Thymus (tissue), 11 donors: ENCODE data around the gene C13orf46. TPM values are rescaled to one million over a fixed set of nuclear protein-coding genes. Genes with fewer than 3 reads are reported as not detected.

Experiments used
- DNase-seq, 9 donors: peaks; one replicate each; pipeline ENCODE4 v3.0.0-alpha.2; 2013; ENCODE audit warnings: low spot score in 9 of 9, low read depth in 6 of 9, missing footprints in 1 of 9
- H3K27ac ChIP-seq, 2 donors: one replicate each; pipeline ENCODE4 v1.5.1; 2013; ENCODE audit warnings: control low read depth in 1 of 2, low read depth in 1 of 2, low read length in 1 of 2, mild to moderate bottlenecking in 1 of 2, moderate library complexity in 1 of 2
- H3K27me3 ChIP-seq, 2 donors: one replicate each; pipeline ENCODE4 v1.5.1; 2013; ENCODE audit warnings: low read length in 1 of 2; ENCODE audit not compliant: control insufficient read depth in 2 of 2, insufficient read depth in 1 of 2
- H3K36me3 ChIP-seq, 2 donors: one replicate each; pipeline ENCODE4 v1.5.1; 2013; ENCODE audit warnings: low read length in 1 of 2, mild to moderate bottlenecking in 1 of 2, moderate library complexity in 1 of 2; ENCODE audit not compliant: control insufficient read depth in 2 of 2, insufficient read depth in 2 of 2
- H3K4me1 ChIP-seq, 2 donors: one replicate each; pipeline ENCODE4 v1.5.1; 2013; ENCODE audit warnings: low read length in 2 of 2; ENCODE audit not compliant: control insufficient read depth in 2 of 2, insufficient read depth in 2 of 2
- H3K4me3 ChIP-seq, 2 donors: one replicate each; pipeline ENCODE4 v1.5.1; 2013; ENCODE audit warnings: low read length in 2 of 2, control low read depth in 1 of 2, mild to moderate bottlenecking in 1 of 2
- H3K9me3 ChIP-seq, 2 donors: one replicate each; pipeline ENCODE4 v1.5.1; 2013; ENCODE audit warnings: low read length in 1 of 2, mild to moderate bottlenecking in 1 of 2; ENCODE audit not compliant: control insufficient read depth in 2 of 2, insufficient read depth in 1 of 2
- WGBS: extraction: QIAGEN DNeasy Blood & Tissue Kit; methylation state at CpG from one replicate; pipeline ENCODE4 v1.1.7; 2013; 5-methylcytosine and 5-hydroxymethylcytosine counted together
- polyA plus RNA-seq: library from polyadenylated mRNA; stranded (reverse); fragments of 200-250 nt; gene quantifications from one replicate; pipeline ENCODE4 v1.2.3, GENCODE V29; 2013
- total RNA-seq: library from RNA; stranded (reverse); fragments of 120-200 nt; gene quantifications from one replicate; pipeline ENCODE4 v1.2.4, GENCODE V29; 2013
- donor health status: healthy.

The C13orf46 gene
- total and polyA plus RNA-seq, 2 donors = 0.05 to 1.1 TPM

DNA sequence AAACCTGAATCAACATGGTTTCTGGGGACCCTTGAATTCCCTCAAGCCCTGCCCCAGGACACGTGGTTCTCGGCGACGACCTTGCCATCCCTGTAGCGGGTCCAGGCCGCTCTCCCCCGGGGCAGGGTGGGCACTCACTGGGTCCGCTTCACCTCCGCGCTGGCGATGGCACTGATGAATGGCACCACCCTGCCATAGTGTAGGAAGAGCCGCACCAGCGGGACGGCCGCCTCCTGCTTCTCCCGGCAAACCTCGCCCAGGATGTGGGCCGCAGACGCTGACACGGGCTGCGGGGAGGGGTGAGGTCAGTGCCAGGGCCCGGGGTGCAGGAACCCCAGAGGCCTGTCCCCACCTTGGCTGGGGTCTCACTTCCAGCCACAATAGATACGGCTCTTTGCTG, 44.1 kb upstream of the C13orf46 start:
- 96% methylated on average over 23 of the region's 23 CpGs for WGBS
- Histone ChIP-seq H3K4me1 (no peaks in the 10 kb centered on the region), H3K27me3 (no peaks in the 10 kb centered on the region), H3K27ac (no peak overlapping the region), H3K9me3 (no peaks in the 10 kb centered on the region), H3K4me3 (no peak overlapping the region), H3K36me3 (peaks cover 48 to 75% of the 10 kb centered on the region in 2 donors)
- DNase-seq = no peak

DNA sequence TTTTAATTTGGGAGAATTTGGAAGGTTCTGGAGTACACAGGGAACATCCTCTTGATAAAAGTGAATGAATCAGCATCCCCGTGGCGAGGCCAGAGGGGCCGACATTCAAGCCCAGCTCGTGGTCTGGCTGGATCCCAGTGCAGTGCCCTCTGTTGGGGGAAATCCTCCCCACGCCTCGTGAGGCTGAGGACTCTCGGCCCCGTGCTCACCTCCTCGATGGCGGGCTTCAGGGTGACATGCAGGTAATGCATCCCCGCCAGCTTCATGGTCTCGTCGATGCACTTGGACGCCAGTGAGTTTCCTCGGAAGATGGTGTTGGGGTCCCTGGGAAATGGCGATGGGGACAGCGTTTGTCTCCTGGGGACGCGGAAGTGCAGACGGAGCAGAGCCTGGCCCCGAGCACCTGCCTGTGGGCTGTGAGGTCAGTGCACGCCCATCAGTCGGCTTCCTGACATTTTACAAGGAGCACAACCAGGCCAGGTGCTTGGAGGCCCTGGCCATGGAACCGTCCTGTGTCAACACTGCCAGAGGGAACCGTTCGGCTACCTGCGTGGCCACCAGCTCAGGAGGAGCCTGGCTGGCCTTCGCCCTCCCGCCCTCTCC, 43.3 kb upstream of the C13orf46 start:
- Histone ChIP-seq H3K4me3 (no peak overlapping the region), H3K9me3 (peaks cover 0 to 1% of the 10 kb centered on the region in 2 donors), H3K4me1 (no peaks in the 10 kb centered on the region), H3K27ac (no peak overlapping the region), H3K36me3 (peaks cover 51 to 74% of the 10 kb centered on the region in 2 donors), H3K27me3 (no peaks in the 10 kb centered on the region)
- DNase-seq = no peak
- 91% methylated on average over 29 of the region's 29 CpGs for WGBS

- no peak for DNase-seq
- peaks cover 50 to 71% of the 10 kb centered on the region in 2 donors for H3K36me3 ChIP-seq
Measured at GRCh38 chr13:114016321-114017027, 42.6 kb upstream of the C13orf46 start.

GRCh38 chr13:114015969-114016295, 42.1 kb upstream of the C13orf46 start:
- WGBS = 91% methylated on average over 11 of the region's 11 CpGs
- no peaks in the 10 kb centered on the region for H3K4me1 ChIP-seq
- no peak overlapping the region for H3K27ac ChIP-seq
- peaks cover 2 to 5% of the 10 kb centered on the region in 2 donors for H3K9me3 ChIP-seq
- no peaks in the 10 kb centered on the region for H3K27me3 ChIP-seq
- DNase-seq = no peak
- peaks cover 50 to 71% of the 10 kb centered on the region in 2 donors for H3K36me3 ChIP-seq
- H3K4me3 ChIP-seq = no peak overlapping the region

More at GRCh38 chr13:114016321-114017027, 42.6 kb upstream of the C13orf46 start:
- 98% methylated on average over 30 of the region's 30 CpGs for WGBS
- H3K27me3 ChIP-seq = no peaks in the 10 kb centered on the region
- no peak overlapping the region for H3K4me3 ChIP-seq
- no peak overlapping the region for H3K27ac ChIP-seq
- H3K9me3 ChIP-seq = peaks cover 2 to 4% of the 10 kb centered on the region in 2 donors
- no peaks in the 10 kb centered on the region for H3K4me1 ChIP-seq

DNA sequence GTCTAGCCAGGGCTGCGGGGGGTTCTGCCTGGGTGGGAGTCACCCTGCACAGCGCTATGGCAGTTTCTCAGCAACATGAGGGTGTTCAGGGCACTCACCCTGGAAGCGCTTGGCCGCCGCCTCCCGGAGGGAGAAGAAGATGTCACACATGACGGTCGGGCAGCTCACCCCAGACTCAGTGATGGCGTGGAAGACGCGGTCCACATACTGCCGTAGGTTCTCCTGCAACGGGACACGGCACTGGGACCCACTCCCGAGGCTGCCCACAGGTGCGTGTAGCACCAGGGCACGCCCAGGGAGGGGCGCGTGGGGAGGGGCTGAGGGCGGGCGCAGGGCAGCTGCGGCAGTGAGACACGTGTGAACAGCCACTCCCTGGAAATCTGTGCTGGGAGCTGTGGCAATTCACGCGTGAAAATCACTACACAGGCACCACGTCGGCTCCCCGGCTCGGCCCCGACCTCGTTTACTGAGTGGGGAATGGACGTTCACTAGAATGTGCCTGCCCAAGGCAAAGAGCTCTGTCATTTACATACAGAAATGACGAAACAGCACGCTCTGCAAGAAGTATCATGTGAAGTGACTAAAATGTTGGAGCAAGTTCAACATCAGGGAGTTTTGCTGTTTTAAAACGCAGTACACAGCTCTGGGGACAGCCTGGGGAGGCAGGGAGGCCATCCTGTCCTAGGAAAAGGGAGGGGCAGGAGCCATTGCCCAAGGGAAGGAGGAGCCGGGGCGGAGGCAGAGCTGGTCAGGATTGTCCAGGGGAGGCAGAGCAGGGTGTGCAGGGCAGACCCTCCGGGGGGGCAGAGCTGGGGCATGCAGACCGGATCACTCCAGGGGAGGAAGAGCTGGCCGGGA, 41.5 kb upstream of the C13orf46 start:
- WGBS = 95% methylated on average over 40 of the region's 40 CpGs
- Histone ChIP-seq H3K9me3 (peaks cover 2 to 8% of the 10 kb centered on the region in 2 donors), H3K36me3 (peaks cover 48 to 69% of the 10 kb centered on the region in 2 donors), H3K27me3 (no peaks in the 10 kb centered on the region), H3K4me3 (no peak overlapping the region), H3K27ac (no peak overlapping the region), H3K4me1 (no peaks in the 10 kb centered on the region)
- DNase-seq = no peak

DNA sequence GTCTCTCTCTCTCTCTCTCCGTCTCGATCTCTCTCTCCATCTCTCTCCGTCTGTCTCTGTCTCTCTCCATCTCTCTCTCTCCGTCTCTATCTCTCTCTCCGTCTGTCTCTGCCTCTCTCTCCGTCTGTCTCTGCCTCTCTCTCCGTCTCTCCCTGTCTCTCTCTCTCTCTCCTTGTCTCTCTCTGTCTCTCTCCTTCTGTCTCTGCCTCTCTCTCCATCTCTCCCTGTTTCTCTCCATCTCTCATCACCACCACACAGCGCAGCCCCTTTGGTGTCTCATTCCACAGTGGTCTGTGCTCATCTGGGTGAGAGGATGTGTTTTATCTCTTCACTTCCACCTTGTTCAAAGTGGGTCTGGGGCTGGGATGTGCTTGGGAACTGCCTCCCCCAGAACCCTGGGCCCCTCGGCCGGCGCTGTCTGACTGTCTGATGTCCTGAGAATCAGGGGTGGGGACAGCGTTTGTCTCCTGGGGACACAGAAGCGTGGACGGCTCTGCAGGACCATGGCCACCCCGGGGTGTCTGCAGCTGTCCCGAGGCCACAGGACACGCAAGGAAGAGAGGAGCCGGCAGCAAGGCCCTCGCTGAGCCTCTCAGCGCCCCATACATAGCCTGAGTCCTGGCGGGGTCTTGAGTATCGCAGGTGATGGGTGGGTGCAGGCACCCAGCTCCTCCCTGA, 40.2 kb upstream of the C13orf46 start:
- no peaks in the 10 kb centered on the region for H3K27me3 ChIP-seq
- H3K4me1 ChIP-seq = no peaks in the 10 kb centered on the region
- no peak for DNase-seq
- H3K9me3 ChIP-seq = peaks cover 2 to 8% of the 10 kb centered on the region in 2 donors
- WGBS = 96% methylated on average over 22 of the region's 22 CpGs
- H3K4me3 ChIP-seq = no peak overlapping the region
- peaks cover 57 to 73% of the 10 kb centered on the region in 2 donors for H3K36me3 ChIP-seq
- no peak overlapping the region for H3K27ac ChIP-seq

GRCh38 chr13:114013336-114013735, 39.5 kb upstream of the C13orf46 start:
- Histone ChIP-seq H3K4me1 (no peaks in the 10 kb centered on the region), H3K4me3 (no peak overlapping the region), H3K27ac (no peak overlapping the region), H3K27me3 (no peaks in the 10 kb centered on the region), H3K9me3 (peaks cover 2 to 8% of the 10 kb centered on the region in 2 donors), H3K36me3 (peaks cover 60 to 70% of the 10 kb centered on the region in 2 donors)
- no peak for DNase-seq
- WGBS = 74% methylated on average over 4 of the region's 4 CpGs

DNA sequence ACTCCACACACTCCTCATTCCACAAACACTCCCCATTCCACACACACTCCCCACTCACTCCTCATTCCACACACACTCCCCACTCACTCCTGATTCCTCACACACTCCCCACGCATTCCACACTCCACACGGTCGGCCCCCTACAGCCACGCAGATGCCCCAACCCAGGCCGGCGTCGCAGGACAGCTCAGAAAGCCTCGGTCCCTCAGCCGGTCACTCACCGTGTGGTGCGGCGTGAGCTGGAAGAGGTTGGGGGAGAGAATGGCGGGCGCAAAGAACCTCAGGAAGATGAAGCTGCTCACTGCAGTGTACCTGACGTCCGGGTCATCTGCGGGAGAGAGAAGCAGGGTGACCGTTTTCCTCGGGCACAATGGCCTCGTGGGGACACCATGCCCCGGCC, 39.0 kb upstream of the C13orf46 start:
- WGBS = 97% methylated on average over 21 of the region's 21 CpGs
- no peak overlapping the region for H3K4me3 ChIP-seq
- no peaks in the 10 kb centered on the region for H3K27me3 ChIP-seq
- peaks cover 57 to 69% of the 10 kb centered on the region in 2 donors for H3K36me3 ChIP-seq
- peaks cover 2 to 8% of the 10 kb centered on the region in 2 donors for H3K9me3 ChIP-seq
- no peaks in the 10 kb centered on the region for H3K4me1 ChIP-seq
- DNase-seq = no peak
- H3K27ac ChIP-seq = no peak overlapping the region
